GM18951 (cell line): ENCODE data around the gene KIF3B.

Experiments
- POLR2A ChIP-seq: IDR thresholded peaks from 4 replicates; pipeline ENCODE4 v1.6.1; 2011; ENCODE audit warnings: mild to moderate bottlenecking; ENCODE audit not compliant: insufficient read length, insufficient read depth; ENCODE audit errors: extremely low read depth
- in situ Hi-C: fragments of 300-500 bp; cut with MboI; formaldehyde crosslinking; loops from one replicate; pipeline ENCODE4 v1.12.0; 2022; ENCODE audit warnings: low sequenced_read_pairs, mixed read lengths, inconsistent platforms; ENCODE audit not compliant: unreplicated experiment

KIF3B gene

GRCh38 chr20:32294071-32294470 lies 16.6 kb downstream of the KIF3B start:
- in situ Hi-C loops, result no loop called here

GRCh38 chr20:32296412-32296811 lies 19.0 kb downstream of the KIF3B start:
- in situ Hi-C loops, result no loop called here
- TF ChIP-seq POLR2A, result no peak

More at GRCh38 chr20:32294071-32294470, 16.6 kb downstream of the KIF3B start:
- no peak for TF ChIP-seq POLR2A

DNA sequence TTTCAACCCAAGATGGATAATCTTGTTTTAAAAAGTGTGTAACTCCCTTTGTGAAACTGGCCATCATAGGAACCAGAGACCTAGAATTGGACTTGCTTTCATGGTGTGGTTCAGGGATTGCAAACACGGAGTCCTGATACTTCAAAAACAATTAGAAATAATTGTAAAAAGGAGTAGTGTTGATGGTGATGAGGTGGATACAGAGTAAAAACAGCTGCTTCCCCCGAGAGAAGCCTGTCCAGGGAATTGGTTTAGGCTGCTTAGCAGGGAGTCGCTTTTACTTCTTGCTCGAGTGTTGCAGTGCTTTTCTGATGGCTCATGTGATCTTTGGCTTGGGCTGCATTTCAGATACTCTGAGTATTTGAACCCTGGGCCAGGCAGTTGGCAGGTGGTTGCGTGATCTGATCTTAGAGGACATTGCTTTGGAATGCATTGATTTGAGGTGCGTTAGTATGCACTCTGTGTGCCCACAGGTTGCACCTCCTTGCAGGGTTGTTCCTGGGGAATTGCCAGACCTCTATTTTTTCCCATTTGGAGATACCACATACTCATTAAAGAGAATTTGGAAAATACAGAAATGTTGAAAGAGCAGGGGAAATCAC lies 19.5 kb downstream of the KIF3B start:
- no peak for TF ChIP-seq POLR2A
- in situ Hi-C loops, result no loop called here

DNA sequence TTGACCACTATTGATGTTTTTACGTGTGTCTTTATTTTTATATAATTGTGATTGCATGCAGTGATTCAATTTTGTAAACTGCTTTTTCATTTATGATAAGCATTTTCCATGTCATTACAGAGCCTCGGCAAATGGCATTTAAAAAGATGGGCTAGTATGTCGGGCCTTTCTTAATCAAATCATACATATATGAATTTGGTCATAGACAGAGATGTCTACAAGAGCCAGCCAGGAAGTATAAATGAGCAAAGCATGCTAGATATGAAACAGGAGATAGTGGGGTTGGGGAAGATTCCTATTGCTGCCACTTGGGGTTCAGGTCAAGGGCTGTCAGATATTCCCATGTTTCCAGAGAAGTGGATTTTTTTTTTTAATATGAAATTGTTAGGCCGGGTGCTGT lies 20.0 kb downstream of the KIF3B start:
- TF ChIP-seq POLR2A, result no peak
- in situ Hi-C loops, result no loop called here

- in situ Hi-C loops, result no loop called here
- TF ChIP-seq POLR2A, result no peak
These were observed 23.2 kb downstream of the KIF3B start for GRCh38 chr20:32300647-32301046.

DNA sequence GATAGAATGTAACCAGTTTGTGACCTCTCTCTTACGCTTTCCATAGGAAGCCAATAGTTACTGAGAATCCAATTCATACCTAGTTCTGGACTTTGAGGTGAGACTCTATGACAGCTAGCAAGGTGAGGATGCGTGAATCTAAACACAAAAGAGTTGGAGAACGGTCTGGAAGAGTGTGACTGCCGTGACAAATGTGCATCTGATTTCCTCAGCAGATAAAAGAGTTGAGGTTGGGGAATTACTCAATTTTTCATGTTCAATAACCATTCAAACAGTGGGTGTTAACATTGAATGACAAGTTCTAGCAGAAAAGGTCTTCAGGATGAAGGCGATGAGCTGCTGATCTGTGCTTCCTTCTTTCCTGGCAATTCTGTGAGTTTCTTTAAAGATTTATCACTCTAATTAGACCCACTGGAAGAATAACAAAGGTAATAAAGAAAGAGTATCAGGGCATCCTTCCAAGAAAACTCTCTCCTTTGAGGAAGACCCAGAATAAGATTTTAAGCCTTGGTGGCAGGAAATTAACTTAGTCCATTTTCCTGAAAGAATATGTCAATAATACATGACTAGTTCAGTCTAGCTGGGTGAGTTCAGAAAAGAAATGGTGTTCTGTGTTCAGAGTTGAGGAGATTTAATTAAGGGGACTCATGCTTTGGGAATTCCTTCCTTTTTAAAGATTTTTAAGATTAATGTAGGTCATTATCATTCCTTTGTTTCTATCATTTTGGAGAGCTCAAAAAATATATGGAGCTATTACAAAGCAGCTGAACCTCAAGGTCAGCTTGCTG lies 24.5 kb downstream of the KIF3B start:
- TF ChIP-seq POLR2A, result no peak
- in situ Hi-C loops, result no loop called here

GRCh38 chr20:32302507-32302872 lies 25.0 kb downstream of the KIF3B start:
- no peak for TF ChIP-seq POLR2A

DNA sequence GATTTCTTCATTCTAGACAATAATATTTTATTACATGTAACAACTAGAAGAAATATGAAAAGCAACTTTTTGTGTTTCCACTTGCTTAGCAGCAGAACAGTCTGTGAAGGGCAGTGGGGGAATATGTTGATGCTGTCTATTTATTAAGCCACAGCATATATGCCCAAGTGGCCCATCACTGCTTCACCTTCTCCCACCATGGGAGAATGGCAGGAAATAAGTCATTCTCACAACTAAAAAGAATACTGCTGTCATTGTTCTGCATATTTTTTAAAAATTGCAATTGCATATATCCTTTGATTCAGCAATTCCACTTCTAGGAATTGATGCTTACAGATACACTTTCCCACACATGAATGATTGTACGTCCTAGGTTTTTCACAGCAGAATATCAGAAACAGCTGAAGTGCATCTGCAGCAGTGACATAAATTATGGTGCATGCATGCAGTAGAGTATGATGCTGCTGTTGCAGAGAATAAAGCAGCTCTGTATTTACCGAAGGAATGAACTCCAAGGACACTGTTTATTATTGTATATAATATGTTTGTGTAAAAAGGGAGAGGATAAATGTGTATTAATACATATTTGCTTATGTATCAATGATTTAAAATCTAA lies 26.8 kb downstream of the KIF3B start:
- in situ Hi-C loops, result no loop called here
- no peak for TF ChIP-seq POLR2A

More at GRCh38 chr20:32302507-32302872, 25.0 kb downstream of the KIF3B start:
- in situ Hi-C loops, result no loop called here

GRCh38 chr20:32312718-32313424 lies 35.4 kb downstream of the KIF3B start:
- TF ChIP-seq POLR2A, result no peak
- in situ Hi-C loops, result no loop called here

DNA sequence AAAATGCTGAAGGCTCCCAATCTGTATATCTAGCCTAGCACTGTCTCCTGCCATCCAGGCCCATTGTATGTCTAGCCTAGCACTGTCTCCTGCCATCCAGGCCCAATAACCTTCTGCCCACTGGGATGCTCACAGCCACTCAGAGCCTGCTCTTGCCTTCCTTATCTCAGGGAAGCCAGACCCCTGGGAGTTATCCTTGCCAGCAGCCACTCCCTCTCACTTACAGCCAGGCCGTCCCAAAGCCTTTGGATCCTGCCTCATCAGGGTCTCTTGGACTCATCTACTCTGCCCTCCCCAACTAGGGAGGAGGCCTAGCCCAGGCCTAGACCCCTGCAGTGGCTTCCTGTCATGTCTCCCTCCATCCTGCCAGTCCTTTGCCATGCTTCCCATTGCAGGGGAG lies 37.3 kb downstream of the KIF3B start:
- in situ Hi-C loops, result no loop called here

DNA sequence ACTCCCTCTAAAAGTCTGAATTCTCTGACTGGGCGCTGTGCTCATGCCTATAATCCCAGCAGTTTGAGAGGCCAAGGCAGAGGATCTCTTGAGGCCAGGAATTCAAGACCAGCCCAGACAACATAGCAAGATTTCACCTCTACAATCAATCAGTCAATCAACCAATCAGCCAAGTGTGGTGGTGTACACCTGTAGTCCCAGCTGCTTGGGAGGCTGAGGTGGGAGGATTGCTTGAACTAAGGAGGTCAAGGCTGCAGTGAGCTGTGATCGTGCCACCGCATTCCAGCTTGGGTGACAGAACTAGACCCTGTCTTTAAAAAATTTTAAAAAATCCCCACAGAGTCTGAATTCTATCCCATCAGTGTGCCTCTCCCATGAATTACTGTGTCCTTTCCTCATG lies 37.9 kb downstream of the KIF3B start:
- in situ Hi-C loops, result no loop called here
- TF ChIP-seq POLR2A, result no peak

More for the DNA sequence above, 37.3 kb downstream of the KIF3B start:
- TF ChIP-seq POLR2A, result no peak

DNA sequence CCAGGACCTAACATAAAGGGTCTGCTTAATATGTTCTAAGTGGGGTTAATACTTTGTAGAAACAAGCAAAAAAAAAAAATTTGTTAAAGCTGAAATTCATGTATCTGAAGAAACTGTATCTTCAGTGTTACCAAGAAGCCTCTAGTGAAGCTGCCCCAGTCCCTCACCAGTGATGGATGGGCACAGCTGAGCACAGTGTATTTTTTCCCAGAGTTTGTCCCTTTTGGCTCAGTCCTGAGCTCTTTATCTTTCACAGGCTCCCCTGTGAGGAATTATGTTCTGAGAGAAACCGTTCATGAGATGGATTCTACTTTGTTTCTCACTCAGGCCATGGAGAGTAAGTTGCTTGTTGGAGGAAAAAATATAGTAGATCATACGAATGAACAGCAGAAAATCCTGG lies 38.4 kb downstream of the KIF3B start:
- TF ChIP-seq POLR2A, result no peak
- in situ Hi-C loops, result no loop called here

DNA sequence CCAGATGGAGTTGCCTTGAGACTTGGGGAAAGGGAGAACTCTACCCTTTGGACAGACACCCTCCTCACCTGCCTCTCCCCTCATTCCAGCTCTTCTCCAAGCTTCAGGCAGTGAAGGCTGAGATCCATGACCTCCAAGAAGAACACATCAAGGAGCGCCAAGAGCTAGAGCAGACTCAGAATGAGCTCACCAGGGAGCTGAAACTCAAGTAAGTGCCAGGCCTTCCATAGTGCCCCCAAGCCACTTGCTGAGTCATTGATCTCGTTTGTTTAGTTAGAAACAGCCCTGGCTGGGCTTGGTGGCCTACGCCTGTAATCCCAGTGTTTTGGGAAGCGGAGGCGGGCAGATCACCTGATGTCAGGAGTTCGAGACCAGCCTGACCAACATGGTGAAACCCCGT lies 39.2 kb downstream of the KIF3B start:
- no peak for TF ChIP-seq POLR2A
- in situ Hi-C loops, result no loop called here
